Measurements from ENCODE around the gene NEUROG1. TPM values are rescaled to one million over a fixed set of nuclear protein-coding genes. Genes with fewer than 3 reads are reported as not detected.

Gene NEUROG1
- total RNA-seq, 3 donors from 2014 or later (not counting 1 experiment from before 2014, with no cell fraction given), result not detected

- H3K27me3 Mint-ChIP-seq (ENCODE audit: low read depth in 2 of 2), result peaks cover 52 to 55% of the 10 kb centered on the region in 2 donors
- H3K27me3 ChIP-seq (ENCODE audit: control insufficient read depth, insufficient read depth, low read length), result peaks cover 27% of the 10 kb centered on the region
Measured at GRCh38 chr5:135487839-135488514, 47.8 kb downstream of the NEUROG1 start.

DNA sequence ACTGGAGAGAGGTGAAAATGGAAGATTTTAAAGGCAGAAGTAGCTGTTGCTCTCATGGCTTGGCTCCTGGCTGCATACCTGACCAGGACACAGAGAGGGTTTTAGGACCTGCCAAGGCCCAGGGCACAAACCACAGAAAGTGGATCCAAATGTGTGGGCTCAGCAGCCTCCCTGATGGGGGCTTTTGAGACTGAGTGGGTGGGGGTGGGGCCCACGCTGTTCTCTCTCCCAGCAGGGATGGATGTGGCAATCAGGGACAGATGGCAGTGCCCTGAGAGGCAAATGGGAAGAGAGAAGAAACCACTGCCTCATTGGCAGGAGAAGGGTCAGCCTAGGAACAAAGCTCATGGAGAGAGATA is 48.7 kb downstream of the NEUROG1 start:
- 46% methylated on average over 1 of the region's 1 CpG for WGBS (ENCODE audit: insufficient coverage)
- H3K4me3 ChIP-seq (ENCODE audit: low read length), result no peak overlapping the region
- Mint-ChIP-seq H3K27ac (no peak overlapping the region), H3K4me1 (peaks cover 0 to 5% of the 10 kb centered on the region in 2 donors), H3K27me3 (ENCODE audit: low read depth in 2 of 2) (peaks cover 50 to 55% of the 10 kb centered on the region in 2 donors), H3K36me3 (no peaks in the 10 kb centered on the region), H3K4me3 (no peak overlapping the region), H3K9me3 (no peaks in the 10 kb centered on the region)
- H3K36me3 ChIP-seq (ENCODE audit: control insufficient read depth, insufficient read depth, low read length), result no peaks in the 10 kb centered on the region
- H3K9me3 ChIP-seq (ENCODE audit: control insufficient read depth, insufficient read depth, low read length), result no peaks in the 10 kb centered on the region
- TF ChIP-seq, protein P1, sequence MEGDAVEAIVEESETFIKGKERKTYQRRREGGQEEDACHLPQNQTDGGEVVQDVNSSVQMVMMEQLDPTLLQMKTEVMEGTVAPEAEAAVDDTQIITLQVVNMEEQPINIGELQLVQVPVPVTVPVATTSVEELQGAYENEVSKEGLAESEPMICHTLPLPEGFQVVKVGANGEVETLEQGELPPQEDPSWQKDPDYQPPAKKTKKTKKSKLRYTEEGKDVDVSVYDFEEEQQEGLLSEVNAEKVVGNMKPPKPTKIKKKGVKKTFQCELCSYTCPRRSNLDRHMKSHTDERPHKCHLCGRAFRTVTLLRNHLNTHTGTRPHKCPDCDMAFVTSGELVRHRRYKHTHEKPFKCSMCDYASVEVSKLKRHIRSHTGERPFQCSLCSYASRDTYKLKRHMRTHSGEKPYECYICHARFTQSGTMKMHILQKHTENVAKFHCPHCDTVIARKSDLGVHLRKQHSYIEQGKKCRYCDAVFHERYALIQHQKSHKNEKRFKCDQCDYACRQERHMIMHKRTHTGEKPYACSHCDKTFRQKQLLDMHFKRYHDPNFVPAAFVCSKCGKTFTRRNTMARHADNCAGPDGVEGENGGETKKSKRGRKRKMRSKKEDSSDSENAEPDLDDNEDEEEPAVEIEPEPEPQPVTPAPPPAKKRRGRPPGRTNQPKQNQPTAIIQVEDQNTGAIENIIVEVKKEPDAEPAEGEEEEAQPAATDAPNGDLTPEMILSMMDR (IDR thresholded peaks at IDR 0.05), result no peak
- H3K27me3 ChIP-seq (ENCODE audit: control insufficient read depth, insufficient read depth, low read length), result peaks cover 25% of the 10 kb centered on the region
- intact Hi-C loops (cut with micrococcal nuclease), result no loop called here
- no peak for ATAC-seq
- H3K27ac ChIP-seq (ENCODE audit: low read length), result no peak overlapping the region
- no peak for DNase-seq
- no peaks in the 10 kb centered on the region for H3K4me1 ChIP-seq (ENCODE audit: control insufficient read depth, insufficient read depth, low read length)

More at GRCh38 chr5:135487839-135488514, 47.8 kb downstream of the NEUROG1 start:
- Mint-ChIP-seq H3K9me3 (no peaks in the 10 kb centered on the region), H3K27ac (no peak overlapping the region), H3K4me3 (no peak overlapping the region), H3K4me1 (peaks cover 0 to 5% of the 10 kb centered on the region in 2 donors), H3K36me3 (no peaks in the 10 kb centered on the region)
- TF ChIP-seq, protein P1 (IDR thresholded peaks at IDR 0.05), result no peak
- intact Hi-C loops (cut with micrococcal nuclease), result no loop called here
- H3K36me3 ChIP-seq (ENCODE audit: control insufficient read depth, insufficient read depth, low read length), result no peaks in the 10 kb centered on the region
- DNase-seq, result no peak
- no peaks in the 10 kb centered on the region for H3K9me3 ChIP-seq (ENCODE audit: control insufficient read depth, insufficient read depth, low read length)
- no peaks in the 10 kb centered on the region for H3K4me1 ChIP-seq (ENCODE audit: control insufficient read depth, insufficient read depth, low read length)
- no peak for ATAC-seq
- no peak overlapping the region for H3K27ac ChIP-seq (ENCODE audit: low read length)
- H3K4me3 ChIP-seq (ENCODE audit: low read length), result no peak overlapping the region
- WGBS (ENCODE audit: insufficient coverage), result 26% methylated on average over 10 of the region's 11 CpGs

- intact Hi-C loops (cut with micrococcal nuclease), result no loop called here
- H3K27ac Mint-ChIP-seq, result no peak overlapping the region
- Histone ChIP-seq H3K9me3 (ENCODE audit: control insufficient read depth, insufficient read depth, low read length) (no peaks in the 10 kb centered on the region), H3K36me3 (ENCODE audit: control insufficient read depth, insufficient read depth, low read length) (no peaks in the 10 kb centered on the region), H3K27ac (ENCODE audit: low read length) (no peak overlapping the region), H3K27me3 (ENCODE audit: control insufficient read depth, insufficient read depth, low read length) (peaks cover 25% of the 10 kb centered on the region), H3K4me1 (ENCODE audit: control insufficient read depth, insufficient read depth, low read length) (no peaks in the 10 kb centered on the region), H3K4me3 (ENCODE audit: low read length) (no peak overlapping the region)
- ATAC-seq (no peak), DNase-seq (no peak)
- peaks cover 46 to 55% of the 10 kb centered on the region in 2 donors for H3K27me3 Mint-ChIP-seq (ENCODE audit: low read depth in 2 of 2)
- no peak overlapping the region for H3K4me3 Mint-ChIP-seq
- peaks cover 0 to 5% of the 10 kb centered on the region in 2 donors for H3K4me1 Mint-ChIP-seq
- H3K36me3 Mint-ChIP-seq, result no peaks in the 10 kb centered on the region
- H3K9me3 Mint-ChIP-seq, result no peaks in the 10 kb centered on the region
- 83% methylated on average over 13 of the region's 13 CpGs for WGBS (ENCODE audit: insufficient coverage)
- TF ChIP-seq, protein P1 (IDR thresholded peaks at IDR 0.05), result no peak
Measured at GRCh38 chr5:135486131-135487036, 49.4 kb downstream of the NEUROG1 start.

Data from natural killer cell (primary cell).